Measurements from ENCODE around the gene FSTL1. TPM values are rescaled to one million over a fixed set of nuclear protein-coding genes. Genes with fewer than 3 reads are reported as not detected.

Gene FSTL1
- total RNA-seq, 2 experiments from 2014 or later: 0.31 to 1.1 TPM

- H3K27me3 Mint-ChIP-seq: peaks cover 16% of the 10 kb centered on the region
- DNase-seq (no peak), ATAC-seq (ENCODE audit: low read depth) (no peak)
- H3K4me3 Mint-ChIP-seq: no peak overlapping the region
- no peaks in the 10 kb centered on the region for H3K36me3 Mint-ChIP-seq
- no peaks in the 10 kb centered on the region for H3K9me3 Mint-ChIP-seq
- POLR2A ChIA-PET: no interaction called here
- H3K27ac Mint-ChIP-seq: no peak overlapping the region
- no peaks in the 10 kb centered on the region for H3K4me1 Mint-ChIP-seq
Observed at GRCh38 chr3:120440762-120441161, 10.0 kb downstream of the FSTL1 start.

DNA sequence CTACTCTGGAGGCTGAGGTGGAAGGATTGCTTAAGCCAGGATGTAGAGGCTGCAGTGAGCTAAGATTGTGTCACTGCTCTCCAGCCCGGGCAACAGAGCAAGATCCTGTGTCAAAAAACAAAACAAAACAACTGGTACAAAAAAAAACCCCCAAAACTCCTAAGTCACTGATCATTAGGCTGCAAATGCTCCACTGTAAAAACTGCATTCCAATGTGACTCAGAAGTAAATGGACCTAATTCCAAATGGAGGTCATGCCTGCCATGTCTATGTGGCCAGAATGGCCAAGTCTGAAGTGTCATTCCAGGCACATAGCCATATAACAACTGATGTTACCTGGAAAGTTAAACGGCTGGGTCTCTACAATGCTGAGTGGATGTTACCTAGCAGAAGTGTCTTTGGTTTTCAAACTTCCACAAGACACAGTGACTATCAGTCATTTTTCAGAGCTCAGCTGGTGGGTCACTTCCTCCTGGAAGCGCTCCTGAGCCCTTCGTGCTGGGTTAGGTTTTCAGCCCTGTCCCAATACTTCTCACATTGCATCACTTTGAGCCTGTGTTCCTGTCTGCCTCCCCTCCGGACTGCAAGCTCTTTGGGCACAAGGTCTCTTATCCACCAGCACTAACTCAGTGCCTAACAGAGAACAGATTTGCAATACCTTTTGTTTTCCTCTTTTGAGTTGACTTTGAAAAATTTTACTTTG is 10.6 kb downstream of the FSTL1 start:
- Mint-ChIP-seq H3K4me1 (no peaks in the 10 kb centered on the region), H3K4me3 (no peak overlapping the region), H3K27ac (no peak overlapping the region), H3K9me3 (no peaks in the 10 kb centered on the region), H3K27me3 (peaks cover 13% of the 10 kb centered on the region), H3K36me3 (no peaks in the 10 kb centered on the region)
- DNase-seq (no peak), ATAC-seq (ENCODE audit: low read depth) (no peak)
- POLR2A ChIA-PET: no interaction called here

DNA sequence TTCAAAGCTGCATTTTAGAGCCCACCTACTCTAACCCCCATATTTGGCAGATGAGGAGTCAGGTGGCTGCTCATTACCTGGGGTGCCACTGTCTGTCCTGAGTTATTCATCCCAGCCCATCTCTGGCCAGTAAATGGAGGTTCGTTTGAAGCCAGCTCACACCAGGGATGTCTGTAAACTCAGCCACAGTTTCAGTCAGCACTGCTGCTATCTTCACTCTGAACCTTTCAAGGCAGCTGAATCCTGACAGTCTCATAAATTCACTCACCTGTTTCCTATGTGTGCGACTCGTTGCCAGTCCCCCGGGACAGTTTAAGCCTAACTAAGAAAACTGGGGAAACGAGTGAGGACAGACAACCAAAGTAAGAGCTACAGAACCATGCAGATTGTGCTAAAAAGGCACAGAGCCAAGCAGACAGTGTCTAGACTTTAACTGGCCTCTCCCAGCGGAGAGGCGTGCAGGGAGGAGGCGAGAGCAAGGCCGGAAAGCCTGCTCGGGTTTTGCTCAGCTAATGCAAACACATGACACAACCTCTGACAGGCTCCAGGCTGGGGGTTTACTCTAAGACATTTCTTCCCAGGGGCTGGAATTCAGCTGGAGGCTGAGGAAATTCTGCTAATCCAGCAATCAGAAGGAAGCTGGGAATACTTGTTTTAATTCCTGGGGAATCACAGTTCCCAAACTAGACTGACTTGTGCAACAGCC is 12.0 kb downstream of the FSTL1 start:
- Mint-ChIP-seq H3K4me1 (no peaks in the 10 kb centered on the region), H3K27ac (no peak overlapping the region), H3K9me3 (no peaks in the 10 kb centered on the region), H3K36me3 (no peaks in the 10 kb centered on the region), H3K4me3 (no peak overlapping the region), H3K27me3 (peaks cover 8% of the 10 kb centered on the region)
- POLR2A ChIA-PET: no interaction called here
- ATAC-seq (ENCODE audit: low read depth) (no peak), DNase-seq (no peak)

- Mint-ChIP-seq H3K36me3 (no peaks in the 10 kb centered on the region), H3K4me3 (no peak overlapping the region)
- ATAC-seq (ENCODE audit: low read depth): no peak
Observed at GRCh38 chr3:120438216-120438615, 12.6 kb downstream of the FSTL1 start.

DNA sequence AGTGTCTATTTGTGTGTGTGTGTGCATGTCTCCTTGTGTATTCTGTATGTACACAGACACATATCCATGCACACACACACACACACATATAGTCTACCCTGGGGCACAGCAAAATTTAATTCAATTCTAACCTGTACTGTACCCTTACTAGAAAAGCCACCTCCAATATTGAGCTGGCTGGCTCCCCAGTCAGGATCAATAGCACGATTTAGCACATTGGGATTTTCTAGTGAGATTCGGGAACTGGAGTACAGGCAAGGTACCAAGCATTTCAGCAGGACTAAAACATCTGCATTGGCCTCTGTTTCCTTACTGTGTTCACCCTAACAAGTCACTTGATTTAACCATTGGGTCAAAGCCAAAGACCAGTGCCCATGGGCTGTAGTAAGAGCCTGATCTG is 13.2 kb downstream of the FSTL1 start:
- Mint-ChIP-seq H3K9me3 (no peaks in the 10 kb centered on the region), H3K36me3 (no peaks in the 10 kb centered on the region), H3K27me3 (peaks cover 8% of the 10 kb centered on the region), H3K4me3 (no peak overlapping the region), H3K27ac (no peak overlapping the region), H3K4me1 (no peaks in the 10 kb centered on the region)
- POLR2A ChIA-PET: no interaction called here
- no peak for DNase-seq
- no peak for ATAC-seq (ENCODE audit: low read depth)

More at GRCh38 chr3:120438216-120438615, 12.6 kb downstream of the FSTL1 start:
- Mint-ChIP-seq H3K27ac (no peak overlapping the region), H3K9me3 (no peaks in the 10 kb centered on the region), H3K4me1 (no peaks in the 10 kb centered on the region), H3K27me3 (peaks cover 8% of the 10 kb centered on the region)
- DNase-seq: no peak
- POLR2A ChIA-PET: no interaction called here

GRCh38 chr3:120436523-120437050 is 14.2 kb downstream of the FSTL1 start:
- H3K9me3 Mint-ChIP-seq: no peaks in the 10 kb centered on the region
- peaks cover 8% of the 10 kb centered on the region for H3K27me3 Mint-ChIP-seq
- no peaks in the 10 kb centered on the region for H3K36me3 Mint-ChIP-seq
- DNase-seq: no peak
- no peak overlapping the region for H3K4me3 Mint-ChIP-seq
- H3K4me1 Mint-ChIP-seq: no peaks in the 10 kb centered on the region
- H3K27ac Mint-ChIP-seq: no peak overlapping the region
- POLR2A ChIA-PET: no interaction called here
- ATAC-seq (ENCODE audit: low read depth): no peak

DNA sequence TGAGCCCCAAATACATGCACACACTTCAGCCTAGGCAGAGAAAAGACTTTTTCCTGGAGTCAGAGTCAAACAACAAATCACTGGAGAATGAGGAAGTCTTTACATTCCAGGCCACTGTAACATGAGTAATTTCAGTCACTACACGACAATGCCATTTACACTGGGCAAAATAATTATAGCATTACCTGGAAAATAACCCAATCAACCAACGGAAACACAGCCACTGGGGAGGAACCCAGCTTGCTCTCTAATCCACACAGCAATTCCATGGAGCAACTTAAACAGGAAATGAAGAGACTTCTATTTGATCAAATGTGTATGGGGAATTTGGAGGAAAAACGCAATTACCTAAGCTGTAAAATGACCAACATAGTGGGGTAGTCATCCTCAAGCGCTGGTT is 15.2 kb downstream of the FSTL1 start:
- H3K36me3 Mint-ChIP-seq: no peaks in the 10 kb centered on the region
- ATAC-seq (ENCODE audit: low read depth) (no peak), DNase-seq (no peak)
- H3K4me1 Mint-ChIP-seq: no peaks in the 10 kb centered on the region
- no peaks in the 10 kb centered on the region for H3K9me3 Mint-ChIP-seq
- POLR2A ChIA-PET: no interaction called here
- no peak overlapping the region for H3K27ac Mint-ChIP-seq
- peaks cover 3% of the 10 kb centered on the region for H3K27me3 Mint-ChIP-seq
- no peak overlapping the region for H3K4me3 Mint-ChIP-seq

GRCh38 chr3:120433662-120434331 is 17.0 kb downstream of the FSTL1 start:
- H3K36me3 Mint-ChIP-seq: no peaks in the 10 kb centered on the region
- ATAC-seq (ENCODE audit: low read depth): no peak
- no peak overlapping the region for H3K4me3 Mint-ChIP-seq
- DNase-seq: no peak
- no peak overlapping the region for H3K27ac Mint-ChIP-seq
- peaks cover 2% of the 10 kb centered on the region for H3K27me3 Mint-ChIP-seq
- POLR2A ChIA-PET: no interaction called here
- H3K9me3 Mint-ChIP-seq: no peaks in the 10 kb centered on the region
- no peaks in the 10 kb centered on the region for H3K4me1 Mint-ChIP-seq

- POLR2A ChIA-PET: no interaction called here
- peaks cover 2% of the 10 kb centered on the region for H3K27me3 Mint-ChIP-seq
Observed at GRCh38 chr3:120432150-120432860, 18.5 kb downstream of the FSTL1 start.

DNA sequence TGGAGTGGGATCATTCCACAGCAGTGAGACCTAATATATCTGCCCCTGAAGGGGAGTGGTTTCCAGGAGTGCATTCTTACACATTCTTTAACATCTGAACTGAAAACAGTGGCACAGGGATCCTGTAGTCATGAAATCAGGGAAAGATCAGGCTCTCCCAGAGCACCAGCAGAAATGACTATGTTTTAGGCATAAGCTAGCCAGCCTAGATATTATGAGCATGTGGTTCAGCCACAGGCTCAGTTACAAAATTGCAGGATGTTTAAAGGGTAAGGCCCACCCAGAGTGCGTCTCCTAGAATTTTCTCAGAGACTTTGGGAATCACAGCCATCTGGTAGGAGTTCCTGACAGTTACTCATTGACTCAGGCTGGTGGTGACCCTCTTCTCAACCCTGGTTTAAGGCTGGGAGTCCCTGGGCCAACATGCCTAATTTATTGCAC is 20.9 kb downstream of the FSTL1 start:
- H3K4me3 Mint-ChIP-seq: no peak overlapping the region
- ATAC-seq (ENCODE audit: low read depth): no peak
- no peaks in the 10 kb centered on the region for H3K9me3 Mint-ChIP-seq
- H3K27me3 Mint-ChIP-seq: peaks cover 6% of the 10 kb centered on the region
- H3K4me1 Mint-ChIP-seq: no peaks in the 10 kb centered on the region
- no peaks in the 10 kb centered on the region for H3K36me3 Mint-ChIP-seq
- no peak for DNase-seq
- POLR2A ChIA-PET: no interaction called here
- H3K27ac Mint-ChIP-seq: no peak overlapping the region

More at GRCh38 chr3:120432150-120432860, 18.5 kb downstream of the FSTL1 start:
- no peaks in the 10 kb centered on the region for H3K4me1 Mint-ChIP-seq
- H3K9me3 Mint-ChIP-seq: no peaks in the 10 kb centered on the region
- H3K36me3 Mint-ChIP-seq: no peaks in the 10 kb centered on the region
- H3K27ac Mint-ChIP-seq: no peak overlapping the region
- H3K4me3 Mint-ChIP-seq: no peak overlapping the region
- ATAC-seq (ENCODE audit: low read depth): no peak
- no peak for DNase-seq

DNA sequence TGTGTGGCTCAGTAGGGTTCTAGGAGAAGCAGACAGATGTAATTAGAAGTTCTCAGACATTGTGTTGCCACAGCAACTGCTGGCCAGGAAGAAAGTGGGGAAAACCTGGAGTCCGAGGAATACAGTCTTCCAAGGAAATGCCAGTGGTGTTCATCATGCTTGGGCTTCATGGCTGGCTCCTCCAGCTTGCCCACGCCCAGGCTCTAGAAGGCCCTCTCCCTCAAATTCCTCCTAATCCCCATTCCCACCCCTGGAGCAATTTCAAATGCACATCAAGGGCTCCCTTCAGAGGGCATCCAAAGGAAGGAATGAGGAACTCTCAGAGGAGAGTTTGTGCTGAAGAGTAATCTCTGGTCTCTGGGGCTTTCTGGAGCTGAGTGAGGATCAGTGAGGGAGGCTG is 21.9 kb downstream of the FSTL1 start:
- Mint-ChIP-seq H3K9me3 (no peaks in the 10 kb centered on the region), H3K36me3 (no peaks in the 10 kb centered on the region)
- no peak for ATAC-seq (ENCODE audit: low read depth)

GRCh38 chr3:120427201-120427600 is 23.6 kb downstream of the FSTL1 start:
- no peak overlapping the region for H3K4me3 Mint-ChIP-seq
- POLR2A ChIA-PET: no interaction called here
- H3K27me3 Mint-ChIP-seq: peaks cover 6% of the 10 kb centered on the region
- ATAC-seq (ENCODE audit: low read depth): no peak
- H3K36me3 Mint-ChIP-seq: no peaks in the 10 kb centered on the region
- H3K9me3 Mint-ChIP-seq: no peaks in the 10 kb centered on the region
- DNase-seq: no peak
- peaks cover 4% of the 10 kb centered on the region for H3K4me1 Mint-ChIP-seq
- no peak overlapping the region for H3K27ac Mint-ChIP-seq

More for the DNA sequence above, 21.9 kb downstream of the FSTL1 start:
- peaks cover 3% of the 10 kb centered on the region for H3K4me1 Mint-ChIP-seq
- no peak overlapping the region for H3K27ac Mint-ChIP-seq
- no peak overlapping the region for H3K4me3 Mint-ChIP-seq
- DNase-seq: no peak
- peaks cover 6% of the 10 kb centered on the region for H3K27me3 Mint-ChIP-seq
- POLR2A ChIA-PET: no interaction called here

DNA sequence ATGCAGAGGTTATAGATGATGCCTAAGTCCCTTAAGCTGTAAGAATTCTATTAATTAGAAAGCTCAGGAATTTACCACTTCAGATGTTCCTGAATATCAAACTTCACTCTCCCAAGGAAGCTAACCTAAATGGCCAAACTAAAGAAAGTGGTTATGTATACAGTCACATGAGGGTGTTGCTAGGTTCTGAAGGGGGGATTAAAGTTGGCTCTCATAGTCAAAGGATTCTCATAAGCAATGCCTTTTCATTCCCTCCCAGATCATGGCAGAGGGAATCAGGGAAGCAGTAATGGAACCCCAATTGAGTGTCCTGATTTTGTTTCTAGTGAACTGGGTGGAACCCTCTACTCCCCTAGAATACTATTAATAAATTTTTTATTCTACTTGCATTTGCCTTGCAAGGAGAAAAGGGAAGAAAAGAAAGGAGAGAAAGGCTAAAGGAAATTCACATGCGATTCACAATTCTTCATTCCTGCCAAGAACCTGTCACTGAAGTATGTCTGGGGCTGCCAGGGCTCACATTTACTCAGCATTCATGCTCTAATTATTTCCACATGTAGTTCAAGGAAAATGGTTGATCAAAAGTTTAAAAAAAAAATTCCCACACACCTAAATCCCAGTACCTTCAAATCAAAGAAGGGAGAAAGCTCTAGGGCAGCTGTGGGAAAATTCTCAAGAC is 25.1 kb downstream of the FSTL1 start:
- Mint-ChIP-seq H3K4me1 (peaks cover 6% of the 10 kb centered on the region), H3K27me3 (peaks cover 6% of the 10 kb centered on the region), H3K27ac (no peak overlapping the region), H3K9me3 (no peaks in the 10 kb centered on the region), H3K36me3 (no peaks in the 10 kb centered on the region), H3K4me3 (no peak overlapping the region)
- ATAC-seq (ENCODE audit: low read depth): no peak
- POLR2A ChIA-PET: no interaction called here
- no peak for DNase-seq
